Hypothalamus (tissue), 51 donors: ENCODE data around the gene TTC34.

Source experiments
- DNase-seq, 51 donors: peaks; one replicate each; lab custom pipeline; 2025; lab: John Stamatoyannopoulos, UW

Gene TTC34

DNA sequence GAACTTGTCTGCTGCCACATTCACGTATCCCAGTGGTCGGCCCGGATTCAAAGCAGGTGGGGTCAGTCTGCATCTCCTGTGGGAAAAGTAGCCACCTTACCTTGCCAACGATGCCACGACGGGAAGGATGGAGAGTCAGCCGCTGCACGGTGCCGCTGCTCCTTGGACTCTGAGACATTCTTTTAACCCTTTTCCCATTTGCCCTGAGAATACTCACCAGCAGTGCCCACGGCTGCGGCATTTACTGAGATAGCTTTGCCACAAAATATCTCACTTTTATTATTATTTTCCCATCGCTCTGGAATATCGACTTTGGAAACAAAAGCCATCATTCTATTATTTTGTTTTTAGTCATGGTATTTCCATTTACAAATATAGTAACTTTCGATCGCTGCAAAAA lies 15.3 kb upstream of the TTC34 start:
- no peak for DNase-seq

GRCh38 chr1:2815551-2815950 lies 14.1 kb upstream of the TTC34 start:
- no peak for DNase-seq

GRCh38 chr1:2814511-2815075 lies 13.1 kb upstream of the TTC34 start:
- no peak for DNase-seq

DNA sequence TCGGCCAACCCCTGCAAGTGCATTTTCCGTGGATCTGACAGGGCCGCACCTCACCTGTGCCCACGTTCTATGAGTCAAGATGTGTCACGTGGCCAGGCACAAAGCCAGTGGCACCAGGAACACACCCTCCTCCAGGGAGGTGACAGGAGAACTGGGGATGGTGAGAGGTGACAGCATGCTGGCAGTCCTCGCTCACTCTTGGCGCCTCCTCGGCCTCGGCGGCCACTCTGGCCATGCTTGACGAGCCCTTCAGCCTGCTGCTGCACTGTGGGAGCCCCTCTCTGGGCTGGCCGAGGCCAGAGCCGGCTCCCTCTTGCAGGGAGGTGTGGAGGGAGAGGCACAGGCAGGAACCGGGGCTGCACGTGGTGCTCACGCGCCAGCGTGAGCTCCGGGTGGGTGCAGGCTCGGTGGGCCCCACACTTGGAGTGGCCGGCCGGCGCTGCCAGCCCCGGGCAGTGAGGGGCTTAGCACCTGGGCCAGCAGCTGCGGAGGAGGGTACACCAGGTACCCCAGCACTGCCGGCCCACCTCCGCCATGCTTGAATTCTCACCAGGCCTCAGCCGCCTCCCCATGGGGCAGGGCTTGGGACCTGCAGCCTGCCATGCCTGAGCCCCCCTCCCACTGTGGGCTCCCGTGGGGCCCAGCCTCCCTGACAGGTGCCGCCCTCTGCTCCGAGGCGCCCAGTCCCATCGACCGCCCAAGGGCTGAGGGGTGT lies 11.6 kb upstream of the TTC34 start:
- DNase-seq: no peak

- no peak for DNase-seq
These were observed 10.6 kb upstream of the TTC34 start for GRCh38 chr1:2812136-2812535.

DNA sequence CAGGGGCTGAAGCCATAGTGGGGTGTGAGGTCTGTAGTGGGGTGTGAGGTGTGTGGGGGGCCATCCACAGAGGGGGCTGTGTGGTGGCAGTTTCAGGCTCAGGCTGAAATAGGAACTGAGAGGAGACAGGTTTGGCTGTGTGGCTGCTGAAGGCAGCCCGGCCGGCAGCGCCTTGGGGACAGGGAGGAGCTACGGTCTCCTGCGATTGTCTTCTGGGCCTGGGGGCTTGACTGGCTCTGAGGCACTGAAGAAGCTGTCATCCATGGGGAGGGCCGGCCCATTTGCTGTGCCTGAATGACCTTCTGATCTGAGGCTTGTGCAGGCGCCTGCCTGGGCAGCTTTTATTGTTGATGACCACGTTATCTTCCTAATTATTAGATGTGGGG lies 10.0 kb upstream of the TTC34 start:
- no peak for DNase-seq

- DNase-seq: no peak
These were observed 9.5 kb upstream of the TTC34 start for GRCh38 chr1:2810899-2811532.

DNA sequence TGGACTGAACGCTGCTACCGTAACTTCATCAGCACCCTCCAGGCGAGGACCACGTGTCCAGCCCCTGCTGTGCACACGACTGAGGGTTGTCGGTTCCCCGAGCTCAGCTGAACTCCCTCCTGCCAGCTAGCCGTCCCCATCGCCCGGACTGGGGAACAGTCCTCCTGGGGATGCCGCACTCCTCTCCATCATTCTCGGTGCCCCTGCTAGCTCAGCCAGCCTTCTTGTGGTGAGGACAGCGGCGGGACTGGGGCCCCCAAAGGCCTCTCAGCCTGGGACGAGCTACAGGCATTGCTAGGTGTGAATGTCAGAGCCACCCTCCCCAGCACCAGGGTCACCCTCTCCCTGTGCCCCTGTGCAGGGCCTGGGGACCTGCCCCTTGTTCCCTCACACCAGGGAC lies 8.8 kb upstream of the TTC34 start:
- no peak for DNase-seq

- no peak for DNase-seq
These were observed 8.2 kb upstream of the TTC34 start for GRCh38 chr1:2809656-2810055.

DNA sequence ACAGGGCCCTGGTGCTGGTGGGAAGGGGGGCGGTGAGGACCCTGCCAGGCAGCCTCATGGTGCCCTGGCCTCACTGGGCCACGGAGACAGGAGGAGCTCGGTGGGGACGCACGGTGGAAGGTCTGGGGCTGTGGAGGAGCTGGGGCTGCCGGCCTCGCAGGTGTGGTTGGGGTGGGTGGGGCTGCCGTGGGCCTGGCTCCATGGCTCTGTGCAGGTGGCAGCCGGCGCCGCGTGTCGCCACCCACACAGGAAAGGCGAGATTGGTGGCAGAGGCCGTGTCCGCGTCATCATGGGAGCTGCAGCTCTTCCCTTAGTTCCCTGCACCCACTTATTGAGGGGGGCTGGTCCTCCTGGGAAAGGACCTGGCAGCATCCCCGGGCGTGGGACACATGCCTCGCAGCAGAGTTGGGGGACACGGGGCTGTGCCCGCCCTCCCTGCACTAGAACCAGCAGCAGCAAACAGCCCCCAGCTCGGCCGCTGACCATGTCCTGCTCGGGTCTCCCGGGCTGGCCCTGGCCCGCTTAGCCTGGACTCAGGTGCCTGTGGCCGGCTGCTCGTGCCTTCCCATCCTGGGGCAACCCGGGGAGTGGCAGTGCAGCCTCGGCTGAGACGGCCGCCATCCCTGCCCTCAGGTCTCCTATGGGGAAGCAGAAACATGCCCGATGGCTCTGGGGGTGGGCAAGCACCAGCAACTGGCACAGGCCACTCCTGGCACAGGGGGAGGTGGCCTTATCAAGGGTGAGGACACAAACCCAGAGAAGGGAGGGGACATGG lies 7.5 kb upstream of the TTC34 start:
- no peak for DNase-seq

GRCh38 chr1:2808386-2808705 lies 6.9 kb upstream of the TTC34 start:
- DNase-seq: no peak

- DNase-seq: no peak
These were observed 6.3 kb upstream of the TTC34 start for GRCh38 chr1:2807678-2808385.

DNA sequence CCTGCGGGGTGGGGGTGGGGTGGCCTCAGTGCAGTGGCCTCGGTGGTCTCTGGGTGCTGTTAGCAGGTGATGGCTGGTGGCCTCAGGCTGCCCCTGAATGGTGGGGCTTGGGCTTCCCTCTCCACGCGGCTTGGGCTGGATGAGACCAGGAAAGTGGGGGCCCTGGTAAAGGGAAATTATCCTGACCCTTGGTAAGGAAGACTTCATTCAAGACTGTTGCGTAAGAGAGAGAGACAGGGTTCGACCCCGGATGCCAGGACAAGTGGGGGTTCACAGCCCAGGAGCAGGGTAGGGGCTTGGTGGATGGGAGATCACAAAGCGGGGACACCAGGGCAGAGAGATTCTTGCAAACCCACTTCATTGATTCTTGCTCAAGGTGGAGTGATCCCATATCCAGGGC lies 5.5 kb upstream of the TTC34 start:
- DNase-seq: no peak

GRCh38 chr1:2806591-2806990 lies 5.1 kb upstream of the TTC34 start:
- no peak for DNase-seq

GRCh38 chr1:2805801-2806430 lies 4.4 kb upstream of the TTC34 start:
- no peak for DNase-seq

DNA sequence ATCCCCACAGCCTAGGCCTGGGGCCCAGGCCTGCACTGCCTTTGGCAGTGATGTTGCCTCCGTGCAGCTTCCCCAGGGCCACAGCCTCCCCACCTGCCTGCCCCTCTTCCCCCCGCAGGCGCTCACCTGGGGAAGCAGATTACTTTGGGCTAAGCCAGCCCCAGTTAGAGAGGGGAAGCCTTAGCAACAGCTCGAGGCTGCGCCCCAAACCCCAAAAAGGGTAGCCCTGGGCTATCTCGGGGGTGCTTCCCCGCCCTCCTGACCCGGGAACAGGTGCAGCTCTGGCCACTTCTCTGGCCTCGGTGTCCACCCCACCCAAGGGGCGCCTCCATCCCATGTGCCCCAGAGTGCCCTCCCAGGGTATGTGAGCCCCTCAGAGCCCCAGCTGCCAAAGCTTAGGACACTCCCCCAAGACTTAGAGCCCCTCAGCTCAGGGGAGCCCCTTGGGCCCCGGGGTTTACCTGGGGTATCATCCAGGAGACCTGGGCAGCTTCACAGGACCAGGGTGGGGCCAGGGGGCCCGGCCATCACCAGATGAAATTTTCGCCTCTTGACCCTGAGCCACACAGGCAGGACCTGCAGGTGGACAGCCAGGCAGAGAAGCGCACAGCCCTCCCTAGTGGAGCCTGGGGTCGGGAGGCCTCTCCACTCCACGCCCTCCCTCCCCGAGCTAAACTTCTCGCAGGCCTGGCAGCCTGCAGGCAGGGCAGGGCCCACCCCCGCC lies 3.3 kb upstream of the TTC34 start:
- no peak for DNase-seq

- DNase-seq: no peak
These were observed 2.6 kb upstream of the TTC34 start for GRCh38 chr1:2803931-2804627.

- no peak for DNase-seq
These were observed 1.8 kb upstream of the TTC34 start for GRCh38 chr1:2803086-2803930.
